A549 treated with ZK216348 at 1 μM for 4 hours (cell line): Measurements from ENCODE around the gene EDEM1. TPM values are rescaled to one million over a fixed set of nuclear protein-coding genes. Genes with fewer than 3 reads are reported as not detected.

Experiments used
- total RNA-seq: library from RNA; stranded (reverse); fragments of 200-300 nt; extraction: Qiagen RNA extraction; gene quantifications from 5 replicates; pipeline ENCODE4 v1.2.3, GENCODE V29; 2022; ENCODE audit warnings: low read depth

Gene EDEM1
- 13.0 to 21.4 TPM (median 18.5 TPM) in 5 replicates for total RNA-seq

GRCh38 chr3:5187156-5187919 lies at the start of gene EDEM1:
Gene EDEM1 (plus strand): TSS chr3:5187707. CDS start chr3:5187806, 99 bp downstream.

Other genes with a start within 250 kb of the EDEM1 start
- gene BHLHE40, start 208.3 kb upstream of the EDEM1 start, total RNA-seq: 63.2 to 87.6 TPM (median 82.9 TPM) in 5 replicates
- 39.9 to 69.6 TPM (median 62.7 TPM) in 5 replicates for gene ARL8B, start 65.4 kb upstream of the EDEM1 start, total RNA-seq